HAP-1 (cell line): Measurements from ENCODE around the gene SLX9.

Experiments
- DNase-seq, 2 experiments: peaks; one replicate each; pipeline ENCODE4 v3.0.0-alpha.2; 2016 to 2020; ENCODE audit warnings: low spot score in 2 of 2
- H3K27me3 ChIP-seq: fragments of 250-450 bp; sonication (Bioruptor Pico); 2 replicates; pipeline ENCODE4 v1.5.1; 2020; ENCODE audit warnings: low read depth, mild to moderate bottlenecking, moderate library complexity
- H3K36me3 ChIP-seq: fragments of 250-450 bp; sonication (Bioruptor Pico); replicated peaks from 2 replicates; pipeline ENCODE4 v1.5.1; 2020; ENCODE audit warnings: mild to moderate bottlenecking
- H3K4me1 ChIP-seq: fragments of 250-450 bp; sonication (Bioruptor Pico); 2 replicates; pipeline ENCODE4 v1.5.1; 2020; ENCODE audit warnings: mild to moderate bottlenecking
- H3K4me3 ChIP-seq: fragments of 250-450 bp; sonication (Bioruptor Pico); 2 replicates; pipeline ENCODE4 v1.5.1; 2020; ENCODE audit warnings: mild to moderate bottlenecking, moderate library complexity
- H3K9me3 ChIP-seq: fragments of 250-450 bp; sonication (Bioruptor Pico); 2 replicates; pipeline ENCODE4 v1.5.1; 2020; ENCODE audit warnings: mild to moderate bottlenecking, moderate library complexity
- in situ Hi-C: fragments of 300-500 bp; cut with MboI; formaldehyde crosslinking; loops from 3 replicates; pipeline ENCODE4 v1.14.3; 2020; ENCODE audit warnings: low sequenced_read_pairs, inconsistent platforms, mixed read lengths

The SLX9 gene

DNA sequence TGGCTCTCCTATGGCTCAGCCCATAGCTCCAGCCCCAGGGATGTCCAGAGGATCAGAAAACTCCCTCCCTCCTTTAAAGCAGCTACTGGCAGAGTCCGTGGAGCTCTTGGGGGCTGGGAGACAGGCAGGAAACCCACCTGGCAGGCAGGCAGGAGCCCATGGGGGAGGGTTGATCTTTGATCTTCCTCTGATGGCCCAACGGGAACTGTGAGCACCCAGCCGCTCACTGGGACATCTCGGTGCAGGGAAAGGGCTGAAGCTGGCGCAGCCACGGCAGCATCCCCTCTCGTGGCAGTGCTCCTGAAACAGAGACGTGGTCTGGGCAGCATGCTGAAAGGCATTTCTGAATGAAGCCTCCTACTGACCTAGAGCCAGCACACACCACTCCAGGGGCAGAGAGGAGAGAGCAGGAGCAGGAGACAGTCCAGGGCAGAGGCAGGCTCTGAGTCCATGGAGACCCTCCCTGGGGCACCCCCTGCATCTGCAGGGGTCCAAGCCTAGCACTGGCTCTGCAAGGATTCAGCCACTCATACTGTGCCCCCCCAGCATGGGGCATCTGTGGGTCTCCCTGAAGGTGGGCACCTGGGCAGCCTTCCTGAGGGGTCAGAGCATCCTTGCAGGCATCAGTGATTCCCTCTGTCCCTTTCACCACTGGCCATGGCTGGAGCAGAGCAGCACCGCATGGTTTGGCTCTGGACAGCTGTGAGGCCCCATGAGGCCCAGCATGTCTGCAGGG is 4.9 kb upstream of the SLX9 start:
- no peaks in the 10 kb centered on the region for H3K9me3 ChIP-seq
- no peak for DNase-seq
- in situ Hi-C loops: no loop called here
- no peaks in the 10 kb centered on the region for H3K36me3 ChIP-seq
- H3K4me1 ChIP-seq: no peaks in the 10 kb centered on the region; the same call in 1 of the 2 replicates
- peaks cover 30% of the 10 kb centered on the region for H3K27me3 ChIP-seq
- H3K4me3 ChIP-seq: no peak overlapping the region

DNA sequence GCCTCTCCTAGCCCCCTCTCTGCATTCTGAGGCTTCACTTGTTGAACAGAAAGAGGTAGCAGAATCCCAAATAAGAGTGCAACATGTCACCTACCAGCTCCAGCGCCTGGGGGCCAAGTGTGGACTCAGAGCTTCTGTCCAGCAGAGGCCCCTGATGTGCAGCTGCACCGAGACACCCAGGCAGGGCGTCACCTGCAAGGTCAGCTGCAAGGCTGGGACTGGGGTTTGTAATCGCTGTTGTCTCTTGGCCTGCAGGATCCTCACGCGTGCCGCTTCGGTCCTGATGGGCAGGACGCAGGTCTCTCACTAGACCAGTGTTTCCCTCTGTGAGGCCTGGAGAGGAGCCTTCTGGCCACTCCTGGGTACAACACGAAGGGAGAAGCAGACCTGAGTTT is 4.3 kb upstream of the SLX9 start:
- DNase-seq: no peak
- Histone ChIP-seq H3K4me3 (no peak overlapping the region), H3K4me1 (no peaks in the 10 kb centered on the region; the same call in 1 of the 2 replicates), H3K9me3 (no peaks in the 10 kb centered on the region), H3K36me3 (no peaks in the 10 kb centered on the region), H3K27me3 (peaks cover 26% of the 10 kb centered on the region)
- in situ Hi-C loops: no loop called here

DNA sequence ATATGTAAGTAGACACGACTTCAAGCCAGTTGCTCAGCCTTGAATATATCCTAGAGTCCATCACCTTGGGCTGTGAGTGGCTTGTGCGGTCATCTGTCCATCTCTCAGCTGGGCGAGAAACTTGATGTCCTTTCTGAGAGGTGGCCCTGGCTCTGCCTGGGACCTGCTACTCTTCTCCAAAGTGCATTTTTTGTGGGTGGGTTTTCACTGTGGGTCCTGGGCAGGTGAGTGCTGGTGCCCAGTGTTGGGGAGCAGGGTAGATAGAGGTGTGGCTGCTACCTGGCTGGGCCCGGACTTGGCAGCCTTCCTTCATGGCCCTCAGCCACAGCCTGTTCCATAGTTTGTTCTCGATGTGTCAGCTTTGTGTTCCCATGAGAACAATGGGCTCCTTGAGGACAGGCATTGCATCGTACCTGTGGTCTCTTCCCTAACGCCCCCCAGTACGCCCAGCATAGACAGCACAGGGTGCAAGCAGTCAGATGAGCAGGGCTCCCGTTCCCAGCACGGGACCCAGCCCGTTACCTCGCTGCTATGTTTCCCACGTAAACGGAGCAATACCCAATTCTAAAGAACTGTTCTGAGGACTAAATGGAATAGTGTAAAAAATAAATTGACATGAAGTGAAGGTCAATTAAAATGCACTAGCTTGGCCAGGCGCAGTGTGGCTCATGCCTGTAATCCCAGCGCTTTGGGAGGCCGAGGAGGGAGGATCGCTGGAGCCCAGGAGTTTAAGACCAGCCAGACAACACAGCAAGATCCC is 877 bp upstream of the SLX9 start:
- no peaks in the 10 kb centered on the region for H3K27me3 ChIP-seq
- H3K9me3 ChIP-seq: no peaks in the 10 kb centered on the region
- peaks cover 17% of the 10 kb centered on the region for H3K36me3 ChIP-seq
- peak overlapping the region; percentile 90 for H3K4me3 ChIP-seq
- DNase-seq: no peak
- in situ Hi-C loops: no loop called here
- peaks cover 4% of the 10 kb centered on the region for H3K4me1 ChIP-seq

DNA sequence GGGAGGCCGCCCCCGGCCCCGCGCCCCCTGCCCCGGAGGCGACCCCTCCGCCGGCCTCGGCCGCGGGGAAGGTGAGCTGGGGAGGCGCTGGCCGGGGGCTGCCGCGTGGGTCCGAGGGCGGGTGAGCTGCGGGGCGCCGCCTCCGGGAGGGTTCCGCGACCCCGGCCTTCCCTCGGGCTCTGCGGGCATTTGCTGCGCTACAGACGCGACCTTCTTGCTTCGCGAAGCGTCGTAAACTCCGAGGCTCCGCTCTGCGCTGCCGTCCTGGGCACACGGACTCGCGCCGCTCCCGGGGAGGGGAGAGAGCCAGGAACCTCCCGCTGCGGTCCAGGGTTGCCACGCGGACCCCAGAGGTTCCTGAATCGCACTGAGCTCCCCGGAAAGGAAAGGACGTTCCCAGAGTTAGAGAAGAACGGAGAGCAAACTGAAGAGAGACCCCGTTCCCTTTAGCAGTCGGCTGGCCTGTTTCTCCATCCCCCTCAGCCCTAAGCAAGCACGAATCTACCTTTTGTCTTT is 345 bp downstream of the SLX9 start:
- H3K9me3 ChIP-seq: no peaks in the 10 kb centered on the region
- H3K27me3 ChIP-seq: no peaks in the 10 kb centered on the region
- H3K4me3 ChIP-seq: peak overlapping the region; percentile 90
- DNase-seq: no peak
- in situ Hi-C loops: no loop called here
- H3K4me1 ChIP-seq: peaks cover 4% of the 10 kb centered on the region
- peaks cover 30% of the 10 kb centered on the region for H3K36me3 ChIP-seq

DNA sequence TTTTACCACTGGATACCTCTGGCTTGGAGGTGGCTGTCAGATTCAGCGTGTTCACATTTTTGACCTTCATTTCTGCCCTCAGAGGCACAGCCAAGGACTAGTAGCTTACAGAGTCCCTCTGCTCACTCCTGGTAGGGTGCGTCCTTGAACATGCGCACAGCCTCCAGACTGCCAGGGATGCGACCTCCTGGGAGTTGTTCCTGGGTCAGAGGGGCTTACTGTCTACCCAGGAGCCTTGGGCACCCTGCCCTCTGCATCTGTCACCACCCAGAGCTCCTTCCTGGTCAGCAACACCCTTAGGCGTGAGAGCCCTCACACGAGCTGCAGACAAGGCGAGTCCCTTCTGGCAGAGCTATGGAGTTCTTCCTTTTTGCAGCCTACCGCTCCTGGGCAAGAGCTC is 1.7 kb downstream of the SLX9 start:
- peak overlapping the region; percentile 90; the same call in 1 of the 2 replicates for H3K4me3 ChIP-seq

DNA sequence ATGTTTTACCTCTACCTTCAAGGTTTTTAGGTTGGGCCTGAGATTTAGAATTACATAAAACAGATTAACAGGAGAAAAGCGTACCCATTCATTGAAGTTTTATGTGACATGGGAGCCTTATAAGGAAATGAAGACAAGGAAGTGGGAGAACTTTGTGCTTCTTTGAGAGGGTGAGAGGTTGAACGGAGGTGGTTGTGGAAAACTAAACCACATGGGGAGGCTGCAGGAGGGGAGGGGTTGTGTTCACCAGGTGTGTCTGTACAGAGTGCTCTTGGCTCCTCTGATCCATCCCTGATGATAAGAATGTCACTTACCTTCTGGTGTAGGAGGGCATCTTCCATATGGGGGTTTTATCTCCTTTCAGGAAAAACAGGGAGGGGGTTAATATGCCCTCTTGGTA is 2.7 kb downstream of the SLX9 start:
- Histone ChIP-seq H3K36me3 (peaks cover 42% of the 10 kb centered on the region), H3K4me3 (no peak overlapping the region), H3K4me1 (peaks cover 4% of the 10 kb centered on the region), H3K9me3 (no peaks in the 10 kb centered on the region), H3K27me3 (no peaks in the 10 kb centered on the region)
- in situ Hi-C loops: no loop called here
- no peak for DNase-seq

More for the DNA sequence above, 1.7 kb downstream of the SLX9 start:
- DNase-seq: no peak
- no peaks in the 10 kb centered on the region for H3K9me3 ChIP-seq
- H3K36me3 ChIP-seq: peaks cover 36% of the 10 kb centered on the region
- in situ Hi-C loops: no loop called here
- no peaks in the 10 kb centered on the region for H3K27me3 ChIP-seq
- H3K4me1 ChIP-seq: peaks cover 4% of the 10 kb centered on the region

DNA sequence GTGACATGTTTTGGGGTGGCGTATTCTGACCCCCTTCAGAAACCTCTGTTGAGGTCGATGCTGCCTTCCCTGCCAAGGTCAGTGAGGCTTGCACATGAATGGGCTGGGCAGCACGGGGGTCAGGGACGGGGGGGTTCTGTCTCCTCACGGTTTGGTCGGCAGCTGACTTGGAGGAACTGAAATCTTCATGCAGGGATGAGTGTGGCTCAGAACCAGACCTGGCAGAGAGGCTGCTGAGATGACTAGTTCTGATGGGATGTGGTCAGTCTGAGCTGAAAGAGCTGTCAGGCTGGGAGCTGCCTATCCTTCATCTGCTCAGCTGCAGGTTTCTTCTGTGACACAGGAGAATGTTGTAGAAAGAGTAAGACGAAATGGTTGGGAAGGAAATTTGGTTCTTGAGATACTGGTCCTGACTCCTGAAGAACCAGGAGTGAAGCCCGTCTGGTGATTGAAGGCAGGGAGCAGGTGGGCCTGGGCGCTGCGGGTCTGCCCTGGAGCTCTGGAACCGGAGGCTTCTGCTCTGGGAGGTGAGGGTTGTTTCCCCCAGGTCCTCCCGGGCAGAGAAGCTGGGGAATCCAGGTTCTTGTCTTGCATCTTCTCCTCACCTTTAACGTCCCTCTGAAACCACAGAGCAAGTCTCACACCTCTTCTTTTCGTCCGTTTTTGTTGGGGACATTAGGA is 3.3 kb downstream of the SLX9 start:
- no peaks in the 10 kb centered on the region for H3K27me3 ChIP-seq
- no peaks in the 10 kb centered on the region for H3K9me3 ChIP-seq
- peaks cover 4% of the 10 kb centered on the region for H3K4me1 ChIP-seq
- in situ Hi-C loops: no loop called here
- H3K4me3 ChIP-seq: no peak overlapping the region
- DNase-seq: no peak
- peaks cover 45% of the 10 kb centered on the region for H3K36me3 ChIP-seq

DNA sequence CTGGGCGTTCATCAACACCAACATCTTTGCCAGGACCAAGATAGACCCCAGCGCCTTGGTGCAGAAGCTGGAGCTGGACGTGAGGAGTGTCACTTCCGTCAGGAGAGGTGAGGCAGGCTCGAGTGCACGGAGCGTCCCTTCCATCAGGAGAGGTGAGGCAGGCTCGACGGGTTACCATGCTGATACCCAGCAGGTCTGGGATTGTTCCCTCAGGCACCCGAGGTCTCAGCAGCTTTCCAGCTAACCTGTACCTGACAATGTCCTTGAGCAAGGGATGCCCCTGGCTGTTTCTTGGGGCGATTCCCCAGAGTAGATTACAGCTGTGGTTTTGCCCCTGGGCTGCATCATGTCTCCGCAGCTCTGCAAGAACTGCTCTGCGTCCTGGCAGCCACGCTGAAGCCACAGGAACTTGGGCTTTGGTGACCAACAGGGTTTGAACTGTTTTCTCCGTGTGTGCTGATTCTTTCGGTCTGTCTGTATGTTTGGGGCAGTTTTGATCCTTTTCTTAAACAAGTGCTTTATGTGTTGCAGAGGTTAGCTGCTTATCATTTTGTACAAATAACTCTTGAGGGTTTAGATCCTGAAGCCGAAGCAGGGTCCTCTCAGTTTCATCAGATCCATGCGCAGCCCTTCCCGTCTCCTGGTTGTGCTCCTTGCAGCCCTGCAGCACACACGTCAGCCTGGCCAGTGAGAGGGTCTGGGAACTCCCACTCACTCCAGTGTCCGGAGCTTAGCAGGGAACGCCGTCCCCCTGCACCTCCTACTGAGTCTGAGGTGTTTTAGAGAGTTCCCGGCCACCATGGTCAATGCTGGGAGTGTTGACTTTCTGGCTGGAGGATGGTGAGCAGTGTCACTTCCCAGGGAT is 4.1 kb downstream of the SLX9 start:
- DNase-seq: no peak
- Histone ChIP-seq H3K4me1 (peaks cover 4% of the 10 kb centered on the region), H3K9me3 (no peaks in the 10 kb centered on the region), H3K27me3 (no peaks in the 10 kb centered on the region), H3K4me3 (no peak overlapping the region), H3K36me3 (peaks cover 45% of the 10 kb centered on the region)
- in situ Hi-C loops: no loop called here

DNA sequence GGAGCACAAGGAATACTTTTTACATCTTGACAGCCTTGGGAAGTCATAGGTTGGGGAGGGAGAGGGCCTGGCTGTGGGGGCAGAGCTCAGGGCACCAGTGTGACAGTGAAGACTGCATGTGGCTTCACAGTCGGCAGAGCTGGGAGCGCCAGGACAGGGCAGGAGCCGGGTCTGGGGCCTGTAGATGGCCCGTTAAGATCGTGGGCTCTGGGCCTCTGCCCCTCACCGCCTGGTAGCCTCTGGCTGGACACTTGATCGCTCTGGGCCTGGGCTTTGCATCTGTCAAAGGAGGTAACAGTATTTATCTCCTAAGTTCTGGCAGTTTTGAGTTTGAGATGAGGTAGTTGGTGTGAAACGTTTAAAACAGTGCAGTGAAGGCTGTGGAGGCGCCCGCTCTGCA is 4.8 kb downstream of the SLX9 start:
- no peak overlapping the region for H3K4me3 ChIP-seq
- no peaks in the 10 kb centered on the region for H3K27me3 ChIP-seq
- peaks cover 48% of the 10 kb centered on the region for H3K36me3 ChIP-seq
- no peaks in the 10 kb centered on the region for H3K9me3 ChIP-seq
- peaks cover 4% of the 10 kb centered on the region for H3K4me1 ChIP-seq
- in situ Hi-C loops: no loop called here
- DNase-seq: no peak

DNA sequence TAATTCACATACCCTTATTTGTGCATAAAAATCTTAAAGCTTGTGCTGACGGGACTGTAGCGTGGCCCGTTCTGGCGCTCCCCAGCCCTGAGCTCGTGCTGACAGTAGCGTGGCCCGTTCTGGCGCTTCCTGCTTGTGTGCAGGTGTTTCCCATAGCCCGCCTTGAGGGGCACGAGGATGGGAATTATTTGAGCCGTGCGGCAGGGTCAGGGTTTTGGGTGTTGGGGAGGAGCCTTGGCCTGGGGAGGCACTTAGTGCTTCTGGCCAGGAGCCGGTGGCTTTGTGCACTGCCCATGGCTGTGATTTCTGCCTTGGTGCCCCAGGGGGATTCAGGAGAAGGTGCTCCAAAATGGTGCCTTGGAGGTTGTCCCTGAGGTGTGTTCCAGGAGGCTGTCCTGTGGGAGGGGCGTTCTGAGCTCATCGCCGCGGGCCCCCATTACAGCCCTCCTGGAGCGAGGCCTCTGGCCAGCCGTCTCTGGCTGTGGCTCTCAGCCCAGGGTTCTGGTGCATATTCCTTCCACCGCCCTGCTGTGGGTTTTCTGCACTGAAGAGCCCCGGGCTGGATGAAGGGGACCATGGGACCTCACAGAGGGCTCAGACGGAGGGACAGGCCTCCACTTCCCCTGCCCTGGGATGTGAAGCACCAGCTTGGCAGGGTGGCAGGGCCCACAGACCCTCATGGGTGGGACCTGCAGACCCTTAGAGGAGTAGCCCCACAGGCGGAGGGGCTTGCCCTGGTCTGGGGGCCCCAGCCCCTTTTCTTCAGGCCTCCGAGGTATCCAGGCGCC is 6.6 kb downstream of the SLX9 start:
- Histone ChIP-seq H3K4me1 (no peaks in the 10 kb centered on the region; the same call in 1 of the 2 replicates), H3K27me3 (no peaks in the 10 kb centered on the region), H3K9me3 (no peaks in the 10 kb centered on the region), H3K36me3 (peaks cover 52% of the 10 kb centered on the region), H3K4me3 (no peak overlapping the region)
- in situ Hi-C loops: loop anchor here (5.0 kb wide), 1 partner anchor 191 kb away; no protein-coding TSS in a partner anchor
- no peak for DNase-seq

DNA sequence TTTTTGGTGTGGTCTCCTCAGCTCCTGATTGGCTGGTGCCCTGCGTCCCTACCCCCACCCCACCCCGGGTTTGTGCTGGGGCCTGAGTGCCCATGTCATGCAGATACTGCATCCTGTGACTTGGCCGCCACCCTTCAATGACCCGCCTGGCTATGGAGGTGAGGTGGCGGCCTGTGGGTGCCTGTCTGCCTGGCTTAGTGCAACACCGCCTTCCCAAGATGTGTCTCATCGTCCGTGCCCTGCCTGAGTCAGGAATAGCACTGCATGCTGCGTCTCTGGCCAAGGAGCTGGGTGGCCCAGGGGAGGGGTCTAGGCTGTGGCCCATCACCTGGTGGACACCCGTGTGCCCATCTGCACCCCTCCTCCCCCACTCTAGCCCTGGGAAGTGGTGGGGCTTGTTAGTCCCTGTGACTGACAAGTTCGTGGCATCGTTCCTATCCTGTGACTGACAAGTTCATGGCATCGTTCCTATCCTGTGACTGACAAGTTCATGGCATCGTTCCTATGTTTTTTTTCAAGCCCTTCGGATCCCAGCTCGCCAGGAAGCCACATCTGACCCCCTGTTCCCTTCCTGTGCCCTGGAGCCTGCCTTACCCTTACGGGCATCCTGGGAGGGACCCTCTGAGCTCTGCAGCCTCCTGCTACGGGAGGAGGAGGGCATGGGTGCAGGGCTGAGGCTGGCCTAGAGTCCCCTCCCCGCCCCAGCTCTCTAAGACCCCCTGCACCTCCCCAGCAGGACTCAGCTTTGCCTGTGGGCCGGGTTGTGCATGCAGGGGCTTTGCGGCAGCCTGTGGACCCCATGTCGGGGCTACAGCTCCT is 7.5 kb downstream of the SLX9 start:
- no peaks in the 10 kb centered on the region for H3K4me1 ChIP-seq
- no peaks in the 10 kb centered on the region for H3K9me3 ChIP-seq
- H3K4me3 ChIP-seq: no peak overlapping the region
- H3K27me3 ChIP-seq: no peaks in the 10 kb centered on the region
- peaks cover 50% of the 10 kb centered on the region for H3K36me3 ChIP-seq
- in situ Hi-C loops: loop anchor here (5.0 kb wide), 1 partner anchor 190 kb away; no protein-coding TSS in a partner anchor
- DNase-seq: no peak

DNA sequence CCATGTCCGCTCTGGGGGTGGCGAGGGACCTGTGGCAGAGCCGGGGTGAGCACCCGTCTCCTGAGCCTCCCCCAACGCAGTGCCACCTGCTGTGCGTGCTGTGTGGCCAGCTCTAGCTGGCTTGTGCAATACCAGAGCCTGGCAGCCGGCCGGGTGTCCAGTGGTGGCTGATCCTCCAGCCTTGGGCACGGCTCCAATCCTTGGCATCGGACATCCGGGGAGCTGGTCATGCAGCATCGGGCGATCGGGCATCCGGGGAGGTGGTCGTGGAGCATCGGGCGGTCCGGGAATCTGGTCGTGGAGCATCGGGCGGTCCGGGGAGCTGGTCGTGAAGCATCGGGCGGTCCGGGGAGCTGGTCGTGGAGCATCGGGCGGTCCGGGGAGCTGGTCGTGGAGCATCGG is 8.1 kb downstream of the SLX9 start:
- Histone ChIP-seq H3K9me3 (no peaks in the 10 kb centered on the region), H3K36me3 (peaks cover 50% of the 10 kb centered on the region)

More for the DNA sequence above, 8.1 kb downstream of the SLX9 start:
- H3K27me3 ChIP-seq: no peaks in the 10 kb centered on the region
- in situ Hi-C loops: loop anchor here (5.0 kb wide), 1 partner anchor 189 kb away; no protein-coding TSS in a partner anchor
- DNase-seq: no peak
- no peaks in the 10 kb centered on the region for H3K4me1 ChIP-seq
- no peak overlapping the region for H3K4me3 ChIP-seq
